Activated T-cell treated with anti-CD3 and anti-CD28 coated beads for 4 hours (primary cell): Measurements from ENCODE around the gene ZNF775.
A peak's percentile ranks its signal among the peaks of the same experiment; 100 is the strongest.

Source experiments
- DNase-seq: peaks from one replicate; pipeline ENCODE4 v3.0.0-alpha.2; 2020

Gene ZNF775

GRCh38 chr7:150351587-150352194 is 27.4 kb upstream of the ZNF775 start:
- DNase-seq = no peak

GRCh38 chr7:150355666-150356059 is 23.5 kb upstream of the ZNF775 start:
- DNase-seq = no peak

GRCh38 chr7:150356265-150356897 is 22.7 kb upstream of the ZNF775 start:
- no peak for DNase-seq

- peak; percentile 55 for DNase-seq
Measured at GRCh38 chr7:150357270-150357669, 21.9 kb upstream of the ZNF775 start.

GRCh38 chr7:150357771-150358427 is 21.2 kb upstream of the ZNF775 start:
- no peak for DNase-seq

- no peak for DNase-seq
Measured at GRCh38 chr7:150358433-150358832, 20.7 kb upstream of the ZNF775 start.

GRCh38 chr7:150358988-150359621 is 20.0 kb upstream of the ZNF775 start:
- DNase-seq = no peak

GRCh38 chr7:150359622-150360362 is 19.3 kb upstream of the ZNF775 start:
- DNase-seq = no peak

GRCh38 chr7:150360363-150361058 is 18.6 kb upstream of the ZNF775 start:
- DNase-seq = no peak

GRCh38 chr7:150361402-150361801 is 17.7 kb upstream of the ZNF775 start:
- DNase-seq = no peak

- no peak for DNase-seq
Measured at GRCh38 chr7:150361807-150362621, 17.1 kb upstream of the ZNF775 start.

- DNase-seq = no peak
Measured at GRCh38 chr7:150363370-150363769, 15.8 kb upstream of the ZNF775 start.

- DNase-seq = no peak
Measured at GRCh38 chr7:150363872-150364271, 15.3 kb upstream of the ZNF775 start.

- DNase-seq = no peak
Measured at GRCh38 chr7:150365194-150365593, 13.9 kb upstream of the ZNF775 start.

- DNase-seq = no peak
Measured at GRCh38 chr7:150365673-150366398, 13.3 kb upstream of the ZNF775 start.

- DNase-seq = no peak
Measured at GRCh38 chr7:150367677-150368095, 11.4 kb upstream of the ZNF775 start.

GRCh38 chr7:150368096-150368883 is 10.8 kb upstream of the ZNF775 start, which contains the start of gene REPIN1:
Gene REPIN1, plus strand, starts transcription at chr7:150368822. Its CDS starts 890 bp downstream, at chr7:150369712.
- DNase-seq = peak; percentile 70

- DNase-seq = peak; percentile 63
Measured at GRCh38 chr7:150368884-150369747, 10.0 kb upstream of the ZNF775 start.
